GM18517 (cell line): ENCODE data around the gene FILIP1.

ENCODE experiments used
- ATAC-seq: cut with Tn5 transposase; IDR thresholded peaks from one replicate; pipeline ENCODE4 v1.9.1; 2021; ENCODE audit warnings: mild to moderate bottlenecking, moderate library complexity; ENCODE audit not compliant: unreplicated experiment

FILIP1 gene

GRCh38 chr6:75347898-75348610, 145.5 kb downstream of the FILIP1 start:
- ATAC-seq: no peak

- no peak for ATAC-seq
These were observed 148.2 kb downstream of the FILIP1 start for GRCh38 chr6:75345413-75345812.

GRCh38 chr6:75344455-75344854, 149.1 kb downstream of the FILIP1 start:
- ATAC-seq: no peak

- no peak for ATAC-seq
These were observed 149.6 kb downstream of the FILIP1 start for GRCh38 chr6:75344021-75344420.

GRCh38 chr6:75337835-75338580, 155.6 kb downstream of the FILIP1 start:
- ATAC-seq: no peak

- ATAC-seq: no peak
These were observed 159.1 kb downstream of the FILIP1 start for GRCh38 chr6:75334266-75335040.

GRCh38 chr6:75333676-75334200, 159.9 kb downstream of the FILIP1 start:
- no peak for ATAC-seq

- ATAC-seq: no peak
These were observed 162.4 kb downstream of the FILIP1 start for GRCh38 chr6:75331151-75331550.

- no peak for ATAC-seq
These were observed 163.9 kb downstream of the FILIP1 start for GRCh38 chr6:75329703-75330102.

GRCh38 chr6:75327807-75328206, 165.8 kb downstream of the FILIP1 start:
- no peak for ATAC-seq

- ATAC-seq: no peak
These were observed 166.9 kb downstream of the FILIP1 start for GRCh38 chr6:75326557-75327258.

GRCh38 chr6:75318900-75319299, 174.7 kb downstream of the FILIP1 start:
- no peak for ATAC-seq

- ATAC-seq: no peak
These were observed 175.9 kb downstream of the FILIP1 start for GRCh38 chr6:75317503-75318206.

GRCh38 chr6:75315978-75316377, 177.6 kb downstream of the FILIP1 start:
- ATAC-seq: no peak

GRCh38 chr6:75308250-75308988, 185.2 kb downstream of the FILIP1 start:
- no peak for ATAC-seq

GRCh38 chr6:75307364-75308004, 186.1 kb downstream of the FILIP1 start:
- no peak for ATAC-seq

- ATAC-seq: no peak
These were observed 187.5 kb downstream of the FILIP1 start for GRCh38 chr6:75306064-75306463.

- no peak for ATAC-seq
These were observed 188.0 kb downstream of the FILIP1 start for GRCh38 chr6:75305573-75305972.

GRCh38 chr6:75302280-75302679, 191.3 kb downstream of the FILIP1 start:
- no peak for ATAC-seq
